SK-N-SH (cell line): ENCODE measurements around the gene ANO4. TPM values are rescaled to one million over a fixed set of nuclear protein-coding genes. Genes with fewer than 3 reads are reported as not detected.

Experiments used
- CTCF ChIA-PET: fragments of 300-600, 350-600 bp; formaldehyde crosslinking; extraction: SDS; loops from one replicate; lab custom pipeline; 2021; lab: Yijun Ruan, JAX
- POLR2A ChIA-PET: fragments of 350-600 bp; sonication (Branson Sonifier 250); formaldehyde crosslinking; extraction: SDS; loops from one replicate; lab custom pipeline; 2020; ENCODE audit warnings: antibody characterized with exemption, inconsistent platforms; lab: Yijun Ruan, JAX
- DNase-seq: peaks from one replicate; pipeline ENCODE4 v3.0.0; 2012
- H2AFZ ChIP-seq: fragments of 200-600 bp; sonication (generic); 2 replicates; pipeline ENCODE4 v1.8.1; 2016; ENCODE audit warnings: antibody characterized with exemption, mild to moderate bottlenecking, low read depth
- H3F3A ChIP-seq: fragments of 200-600 bp; sonication (generic); replicated peaks from 2 replicates; pipeline ENCODE3; 2016; ENCODE audit warnings: antibody characterized with exemption, mild to moderate bottlenecking; ENCODE audit not compliant: insufficient read depth
- H3K27ac ChIP-seq, 2 experiments: fragments of 200-500 bp in 1 of 2; fragments of 200-600 bp in 1 of 2; sonication (Bioruptor generic) in 1 of 2; sonication (generic), shearing (Covaris generic) in 1 of 2; 2 replicates each; pipeline versions ENCODE4 v1.5.1 to v1.6.1; 2014 to 2016; ENCODE audit warnings: low read depth in 2 of 2, inconsistent platforms in 1 of 2, low read length in 1 of 2, mild to moderate bottlenecking in 1 of 2, mixed read lengths in 1 of 2
- H3K27me3 ChIP-seq: fragments of 200-600 bp; sonication (generic), shearing (Covaris generic); 2 replicates; pipeline ENCODE4 v1.6.1; 2016; ENCODE audit warnings: mixed run types; ENCODE audit not compliant: insufficient read depth
- H3K36me3 ChIP-seq, 2 experiments: fragments of 200-500 bp in 1 of 2; fragments of 200-600 bp in 1 of 2; sonication (Bioruptor generic) in 1 of 2; sonication (generic) in 1 of 2; replicated peaks in 1 of 2; 2 replicates each; pipeline versions ENCODE3 to v1.5.1; 2014 to 2016; ENCODE audit warnings: low read length in 1 of 2, mild to moderate bottlenecking in 1 of 2; ENCODE audit not compliant: insufficient read depth in 2 of 2, control insufficient read depth in 1 of 2
- H3K4me1 ChIP-seq, 2 experiments: fragments of 200-500 bp in 1 of 2; fragments of 200-600 bp in 1 of 2; sonication (Bioruptor generic) in 1 of 2; sonication (generic), shearing (Covaris generic) in 1 of 2; 2 replicates each; pipeline versions ENCODE4 v1.5.1 to v1.6.1; 2014 to 2016; ENCODE audit warnings: low read depth in 1 of 2, low read length in 1 of 2, mixed run types in 1 of 2; ENCODE audit not compliant: insufficient read depth in 2 of 2, control insufficient read depth in 1 of 2
- H3K4me2 ChIP-seq: fragments of 200-600 bp; sonication (generic), shearing (Covaris generic); 2 replicates; pipeline ENCODE4 v1.6.1; 2017; ENCODE audit warnings: mixed run types
- H3K4me3 ChIP-seq, 2 experiments: fragments of 200-500 bp in 1 of 2; fragments of 200-600 bp in 1 of 2; sonication (Bioruptor generic) in 1 of 2; sonication (generic), shearing (Covaris generic) in 1 of 2; 2 replicates each; pipeline versions ENCODE4 v1.5.1 to v1.8.1; 2014 to 2016; ENCODE audit warnings: low read depth in 2 of 2, inconsistent platforms in 1 of 2, low read length in 1 of 2, mild to moderate bottlenecking in 1 of 2, mixed read lengths in 1 of 2, moderate library complexity in 1 of 2
- H3K79me2 ChIP-seq: fragments of 200-600 bp; sonication (generic); 2 replicates; pipeline ENCODE4 v1.8.1; 2017; ENCODE audit warnings: mild to moderate bottlenecking; ENCODE audit not compliant: insufficient read depth
- H3K9ac ChIP-seq: fragments of 200-600 bp; sonication (generic); 2 replicates; pipeline ENCODE4 v1.6.1; 2017; ENCODE audit warnings: mixed run types
- H3K9me2 ChIP-seq: fragments of 200-600 bp; sonication (generic); 2 replicates; pipeline ENCODE4 v1.6.1; 2017; ENCODE audit warnings: mixed run types
- H3K9me3 ChIP-seq: fragments of 200-600 bp; sonication (generic); 2 replicates; pipeline ENCODE4 v1.6.1; 2017; ENCODE audit warnings: mixed run types, mild to moderate bottlenecking, moderate library complexity
- H4K20me1 ChIP-seq: fragments of 200-600 bp; sonication (generic); 2 replicates; pipeline ENCODE4 v1.6.1; 2017; ENCODE audit warnings: mild to moderate bottlenecking, mixed run types; ENCODE audit not compliant: insufficient read depth
- ELF1 ChIP-seq: IDR thresholded peaks from 2 replicates; pipeline ENCODE4 v1.4.0; 2012
- EP300 ChIP-seq, 2 experiments: IDR thresholded peaks; 2 replicates each; pipeline versions ENCODE4 v1.4.0 to v1.6.1; 2012; ENCODE audit warnings: borderline replicate concordance in 1 of 2, low read depth in 1 of 2, low read length in 1 of 2
- EZH2phosphoT487 ChIP-seq: fragments of 200-600 bp; sonication (generic); IDR thresholded peaks from 2 replicates; pipeline ENCODE4 v1.6.1; 2017; ENCODE audit warnings: low read depth, mixed run types, mild to moderate bottlenecking, antibody characterized with exemption, moderate library complexity, borderline replicate concordance
- FOXJ3 ChIP-seq: sonication (generic); formaldehyde crosslinking; IDR thresholded peaks from 2 replicates; pipeline ENCODE4 v1.5.1; 2020; ENCODE audit warnings: mild to moderate bottlenecking, missing genetic modification reagents
- FOXM1 ChIP-seq: IDR thresholded peaks from 2 replicates; pipeline ENCODE4 v1.4.0; 2012; ENCODE audit warnings: low read depth, mild to moderate bottlenecking
- JUND ChIP-seq: IDR thresholded peaks from 2 replicates; pipeline ENCODE4 v1.4.0; 2012
- NFIC ChIP-seq: IDR thresholded peaks from 2 replicates; pipeline ENCODE4 v1.4.0; 2012; ENCODE audit warnings: borderline replicate concordance
- RFX5 ChIP-seq: IDR thresholded peaks from 2 replicates; pipeline ENCODE4 v1.6.1; 2012; ENCODE audit warnings: mild to moderate bottlenecking, improper control_type of control experiment, low read length
- RXRA ChIP-seq: IDR thresholded peaks from 2 replicates; pipeline ENCODE4 v1.4.0; 2012; ENCODE audit warnings: low read depth, mild to moderate bottlenecking, borderline replicate concordance
- SIN3A ChIP-seq: IDR thresholded peaks from 2 replicates; pipeline ENCODE4 v1.6.1; 2012; ENCODE audit warnings: low read depth, mild to moderate bottlenecking, low read length, moderate library complexity, borderline replicate concordance
- YY1 ChIP-seq: IDR thresholded peaks from 2 replicates; pipeline ENCODE4 v1.4.0; 2012; ENCODE audit warnings: low read depth, mild to moderate bottlenecking
- WGBS: methylation state at CpG from one replicate; pipeline ENCODE4 v1.1.6; 2017; ENCODE audit warnings: low lambda C conversion rate; 5-methylcytosine and 5-hydroxymethylcytosine counted together
- polyA plus RNA-seq, 3 experiments: library from polyadenylated mRNA; depleted of rRNA; stranded (reverse); fragments of >200 nt; gene quantifications; 2 replicates each; pipeline ENCODE4 v1.2.3, GENCODE V29; 2012
- TF ChIP-seq, protein P1 (sequence below): fragments of 150-350 bp; IDR thresholded peaks from 2 replicates; pipeline ENCODE4 v1.6.1; 2016; ENCODE audit warnings: mild to moderate bottlenecking, low read depth, low read length
- TF ChIP-seq, protein P2 (sequence below): IDR thresholded peaks from 2 replicates; pipeline ENCODE4 v1.4.0; 2012; ENCODE audit warnings: low read depth, borderline replicate concordance
- TF ChIP-seq, protein P3 (sequence below): IDR thresholded peaks from 2 replicates; pipeline ENCODE4 v1.4.0; 2012; ENCODE audit warnings: low read depth, borderline replicate concordance

The ANO4 gene
- polyA plus RNA-seq, 1 of the 3 experiments (the other 2 are of a cell fraction) = 9.4 TPM

DNA sequence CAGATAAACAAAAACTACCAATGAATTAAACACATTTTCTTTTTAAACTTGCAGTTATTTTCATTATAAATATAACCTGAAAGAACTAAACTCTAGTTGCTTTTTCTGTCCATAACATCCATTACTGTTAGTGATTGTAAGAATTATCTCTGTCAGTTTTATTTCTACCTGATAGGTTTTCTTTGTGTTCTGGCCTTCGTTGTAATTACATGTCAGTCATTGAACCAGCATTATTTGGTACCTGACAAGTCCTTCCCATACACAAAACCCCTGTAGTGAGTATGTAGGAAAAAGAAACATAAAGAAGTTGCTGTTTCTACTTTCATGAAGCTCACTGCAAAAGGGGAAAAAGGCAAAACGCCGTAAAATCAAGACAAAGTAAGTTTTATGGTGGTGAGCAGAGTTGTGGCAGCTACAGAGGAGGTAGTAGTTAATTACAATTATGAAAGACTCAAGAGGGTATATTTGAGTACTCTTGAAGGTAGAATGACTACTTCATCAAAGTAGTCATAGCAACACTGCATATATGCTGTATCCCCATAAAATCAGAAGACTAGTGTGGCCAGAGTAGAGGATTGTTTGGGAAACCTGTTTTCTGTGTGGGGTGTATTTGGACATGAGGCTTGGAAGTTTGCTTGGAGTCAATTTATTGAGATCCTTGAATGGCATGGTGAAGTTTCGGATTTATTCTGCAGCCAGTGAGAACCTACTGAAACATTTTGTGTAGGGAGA lies 312.6 kb downstream of the ANO4 start:
- no peak for TF ChIP-seq ELF1
- TF ChIP-seq FOXM1 = no peak
- TF ChIP-seq FOXJ3 (CRISPR knock-in tag) = no peak
- TF ChIP-seq, protein P1, sequence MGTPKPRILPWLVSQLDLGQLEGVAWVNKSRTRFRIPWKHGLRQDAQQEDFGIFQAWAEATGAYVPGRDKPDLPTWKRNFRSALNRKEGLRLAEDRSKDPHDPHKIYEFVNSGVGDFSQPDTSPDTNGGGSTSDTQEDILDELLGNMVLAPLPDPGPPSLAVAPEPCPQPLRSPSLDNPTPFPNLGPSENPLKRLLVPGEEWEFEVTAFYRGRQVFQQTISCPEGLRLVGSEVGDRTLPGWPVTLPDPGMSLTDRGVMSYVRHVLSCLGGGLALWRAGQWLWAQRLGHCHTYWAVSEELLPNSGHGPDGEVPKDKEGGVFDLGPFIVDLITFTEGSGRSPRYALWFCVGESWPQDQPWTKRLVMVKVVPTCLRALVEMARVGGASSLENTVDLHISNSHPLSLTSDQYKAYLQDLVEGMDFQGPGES = no peak
- TF ChIP-seq YY1 = no peak
- TF ChIP-seq EZH2phosphoT487 = no peak
- TF ChIP-seq JUND = no peak
- TF ChIP-seq RFX5 = no peak
- TF ChIP-seq, protein P2, sequence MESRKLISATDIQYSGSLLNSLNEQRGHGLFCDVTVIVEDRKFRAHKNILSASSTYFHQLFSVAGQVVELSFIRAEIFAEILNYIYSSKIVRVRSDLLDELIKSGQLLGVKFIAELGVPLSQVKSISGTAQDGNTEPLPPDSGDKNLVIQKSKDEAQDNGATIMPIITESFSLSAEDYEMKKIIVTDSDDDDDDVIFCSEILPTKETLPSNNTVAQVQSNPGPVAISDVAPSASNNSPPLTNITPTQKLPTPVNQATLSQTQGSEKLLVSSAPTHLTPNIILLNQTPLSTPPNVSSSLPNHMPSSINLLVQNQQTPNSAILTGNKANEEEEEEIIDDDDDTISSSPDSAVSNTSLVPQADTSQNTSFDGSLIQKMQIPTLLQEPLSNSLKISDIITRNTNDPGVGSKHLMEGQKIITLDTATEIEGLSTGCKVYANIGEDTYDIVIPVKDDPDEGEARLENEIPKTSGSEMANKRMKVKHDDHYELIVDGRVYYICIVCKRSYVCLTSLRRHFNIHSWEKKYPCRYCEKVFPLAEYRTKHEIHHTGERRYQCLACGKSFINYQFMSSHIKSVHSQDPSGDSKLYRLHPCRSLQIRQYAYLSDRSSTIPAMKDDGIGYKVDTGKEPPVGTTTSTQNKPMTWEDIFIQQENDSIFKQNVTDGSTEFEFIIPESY = no peak
- TF ChIP-seq EP300 (IDR thresholded peaks at IDR 0.05; ENCODE audit: borderline replicate concordance in 1 of 2, low read depth in 1 of 2, low read length in 1 of 2) = no peak
- no peak for TF ChIP-seq SIN3A
- no peak for TF ChIP-seq RXRA
- TF ChIP-seq NFIC = no peak
- TF ChIP-seq, protein P3, sequence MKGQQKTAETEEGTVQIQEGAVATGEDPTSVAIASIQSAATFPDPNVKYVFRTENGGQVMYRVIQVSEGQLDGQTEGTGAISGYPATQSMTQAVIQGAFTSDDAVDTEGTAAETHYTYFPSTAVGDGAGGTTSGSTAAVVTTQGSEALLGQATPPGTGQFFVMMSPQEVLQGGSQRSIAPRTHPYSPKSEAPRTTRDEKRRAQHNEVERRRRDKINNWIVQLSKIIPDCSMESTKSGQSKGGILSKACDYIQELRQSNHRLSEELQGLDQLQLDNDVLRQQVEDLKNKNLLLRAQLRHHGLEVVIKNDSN = no peak
- H3K36me3 ChIP-seq = peaks cover 0 to 28% of the 10 kb centered on the region in 2 experiments
- H3F3A ChIP-seq = no peaks in the 10 kb centered on the region
- H3K4me3 ChIP-seq = no peak overlapping the region
- no peaks in the 10 kb centered on the region for H3K4me1 ChIP-seq
- H3K9me2 ChIP-seq = no peaks in the 10 kb centered on the region
- DNase-seq = no peak
- ChIA-PET CTCF (no interaction called here), POLR2A (no interaction called here)
- no peak overlapping the region for H3K9ac ChIP-seq
- H3K27me3 ChIP-seq = no peaks in the 10 kb centered on the region
- H3K9me3 ChIP-seq = 0 out of 2 replicates have a peak, but pooled peaks cover 3% of the 10 kb centered on the region
- H2AFZ ChIP-seq = no peak overlapping the region
- H4K20me1 ChIP-seq = no peaks in the 10 kb centered on the region
- H3K4me2 ChIP-seq = no peak overlapping the region
- H3K79me2 ChIP-seq = no peaks in the 10 kb centered on the region
- 42% methylated on average over 4 of the region's 4 CpGs for WGBS
- no peak overlapping the region for H3K27ac ChIP-seq
